ENCODE data around the gene DLGAP4. TPM values are rescaled to one million over a fixed set of nuclear protein-coding genes. Genes with fewer than 3 reads are reported as not detected.
A peak's percentile ranks its signal among the peaks of the same experiment; 100 is the strongest.

DLGAP4 gene
- total RNA-seq, 1 experiment from 2014 or later = 59.9 TPM

DNA sequence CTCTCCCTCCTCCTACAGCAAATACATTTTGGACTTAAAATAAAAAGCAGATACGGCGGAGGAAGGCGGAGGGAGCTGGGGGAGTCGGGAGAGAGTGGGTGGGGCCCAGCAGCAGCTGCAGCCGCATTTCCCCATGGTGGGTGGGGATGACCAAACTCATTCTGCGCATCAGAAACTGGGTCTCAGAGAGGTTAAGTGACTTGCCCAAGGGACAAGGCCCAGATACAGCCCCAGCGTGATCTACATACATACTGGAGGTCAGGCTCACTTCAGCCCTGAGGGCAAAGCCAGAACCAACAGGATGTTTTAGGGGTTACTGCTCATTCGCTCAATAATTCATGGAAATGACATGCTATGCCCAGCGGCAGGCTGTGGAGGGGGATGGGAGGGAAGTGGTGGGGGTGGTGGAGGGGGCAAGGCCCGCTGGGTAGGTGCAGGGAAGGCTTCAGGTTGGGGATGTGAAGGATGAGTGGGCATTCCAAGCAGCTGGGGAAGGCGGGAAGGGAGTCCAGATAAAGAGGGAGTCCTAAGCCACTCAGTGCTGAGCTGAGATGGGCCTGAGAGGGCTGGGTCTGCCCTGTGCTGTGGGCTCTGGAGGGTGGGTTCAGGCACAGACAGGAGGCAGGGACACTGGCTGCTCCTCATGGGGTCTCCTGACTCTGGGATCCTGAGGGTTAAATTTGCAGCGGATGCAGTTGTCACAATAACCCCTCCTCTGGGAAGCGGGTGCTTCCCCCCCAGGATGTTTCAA, 31.0 kb downstream of the DLGAP4 start:
- no TSS peak for BruUV-seq (replicated peaks)
- no peak overlapping the region for H3K4me3 ChIP-seq (ENCODE audit: low read depth, low read length, poor library complexity, severe bottlenecking)
- H3K27ac ChIP-seq (ENCODE audit: low read depth, low read length, poor library complexity, severe bottlenecking) = no peak overlapping the region
- H3K9me3 ChIP-seq (ENCODE audit: low read depth, low read length, poor library complexity, severe bottlenecking) = no peaks in the 10 kb centered on the region
- CTCF ChIA-PET = no interaction called here
- POLR2A ChIA-PET (ENCODE audit: low non-redundant PET) = no interaction called here
- DNase-seq (ENCODE audit: low spot score) = no peak
- intact Hi-C loops (cut with micrococcal nuclease; ENCODE audit: unreplicated experiment) = no loop called here
- H3K27me3 ChIP-seq (replicated peaks; ENCODE audit: insufficient read depth, low read depth, low read length, poor library complexity) = no peaks in the 10 kb centered on the region
- peaks cover 14% of the 10 kb centered on the region for H3K4me1 ChIP-seq (ENCODE audit: insufficient read depth, low read length, poor library complexity, severe bottlenecking)
- no peaks in the 10 kb centered on the region for H3K36me3 ChIP-seq (ENCODE audit: insufficient read depth, low read length, poor library complexity, severe bottlenecking)
- TF ChIP-seq EZH2 (IDR thresholded peaks at IDR 0.05; ENCODE audit: borderline replicate concordance, low read depth, low read length, poor library complexity, severe bottlenecking) = no peak
- TF ChIP-seq, protein P1, sequence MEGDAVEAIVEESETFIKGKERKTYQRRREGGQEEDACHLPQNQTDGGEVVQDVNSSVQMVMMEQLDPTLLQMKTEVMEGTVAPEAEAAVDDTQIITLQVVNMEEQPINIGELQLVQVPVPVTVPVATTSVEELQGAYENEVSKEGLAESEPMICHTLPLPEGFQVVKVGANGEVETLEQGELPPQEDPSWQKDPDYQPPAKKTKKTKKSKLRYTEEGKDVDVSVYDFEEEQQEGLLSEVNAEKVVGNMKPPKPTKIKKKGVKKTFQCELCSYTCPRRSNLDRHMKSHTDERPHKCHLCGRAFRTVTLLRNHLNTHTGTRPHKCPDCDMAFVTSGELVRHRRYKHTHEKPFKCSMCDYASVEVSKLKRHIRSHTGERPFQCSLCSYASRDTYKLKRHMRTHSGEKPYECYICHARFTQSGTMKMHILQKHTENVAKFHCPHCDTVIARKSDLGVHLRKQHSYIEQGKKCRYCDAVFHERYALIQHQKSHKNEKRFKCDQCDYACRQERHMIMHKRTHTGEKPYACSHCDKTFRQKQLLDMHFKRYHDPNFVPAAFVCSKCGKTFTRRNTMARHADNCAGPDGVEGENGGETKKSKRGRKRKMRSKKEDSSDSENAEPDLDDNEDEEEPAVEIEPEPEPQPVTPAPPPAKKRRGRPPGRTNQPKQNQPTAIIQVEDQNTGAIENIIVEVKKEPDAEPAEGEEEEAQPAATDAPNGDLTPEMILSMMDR (conservative IDR thresholded peaks at IDR 0.05; ENCODE audit: low read depth, low read length) = no peak

DNA sequence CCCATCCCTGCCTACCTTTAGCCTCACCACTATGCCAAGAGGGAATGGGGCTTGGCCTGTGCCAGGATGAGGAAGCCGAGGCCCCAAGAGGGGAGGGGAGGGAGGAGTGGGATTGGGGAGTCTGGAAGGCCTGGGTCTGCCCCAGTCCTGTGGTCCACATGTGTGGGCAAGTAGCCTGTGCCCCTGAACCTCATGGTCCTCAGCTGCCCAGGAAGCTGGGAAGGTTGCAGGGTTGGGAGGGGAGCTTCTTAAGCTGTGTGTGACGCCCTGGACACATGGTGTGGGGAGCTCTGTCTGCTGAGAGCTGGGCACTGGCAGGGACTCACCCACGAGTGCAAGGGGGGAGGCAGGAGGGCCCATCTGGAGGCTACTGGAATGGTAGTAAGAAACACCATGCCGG, 31.7 kb downstream of the DLGAP4 start:
- H3K36me3 ChIP-seq (ENCODE audit: insufficient read depth, low read length, poor library complexity, severe bottlenecking) = no peaks in the 10 kb centered on the region
- peaks cover 14% of the 10 kb centered on the region for H3K4me1 ChIP-seq (ENCODE audit: insufficient read depth, low read length, poor library complexity, severe bottlenecking)
- CTCF ChIA-PET = no interaction called here
- no TSS peak for BruUV-seq (replicated peaks)
- H3K27ac ChIP-seq (ENCODE audit: low read depth, low read length, poor library complexity, severe bottlenecking) = no peak overlapping the region
- H3K9me3 ChIP-seq (ENCODE audit: low read depth, low read length, poor library complexity, severe bottlenecking) = no peaks in the 10 kb centered on the region
- TF ChIP-seq, protein P1 (conservative IDR thresholded peaks at IDR 0.05; ENCODE audit: low read depth, low read length) = no peak
- TF ChIP-seq EZH2 (IDR thresholded peaks at IDR 0.05; ENCODE audit: borderline replicate concordance, low read depth, low read length, poor library complexity, severe bottlenecking) = no peak
- H3K4me3 ChIP-seq (ENCODE audit: low read depth, low read length, poor library complexity, severe bottlenecking) = no peak overlapping the region
- H3K27me3 ChIP-seq (replicated peaks; ENCODE audit: insufficient read depth, low read depth, low read length, poor library complexity) = no peaks in the 10 kb centered on the region
- intact Hi-C loops (cut with micrococcal nuclease; ENCODE audit: unreplicated experiment) = no loop called here
- POLR2A ChIA-PET (ENCODE audit: low non-redundant PET) = no interaction called here
- no peak for DNase-seq (ENCODE audit: low spot score)

DNA sequence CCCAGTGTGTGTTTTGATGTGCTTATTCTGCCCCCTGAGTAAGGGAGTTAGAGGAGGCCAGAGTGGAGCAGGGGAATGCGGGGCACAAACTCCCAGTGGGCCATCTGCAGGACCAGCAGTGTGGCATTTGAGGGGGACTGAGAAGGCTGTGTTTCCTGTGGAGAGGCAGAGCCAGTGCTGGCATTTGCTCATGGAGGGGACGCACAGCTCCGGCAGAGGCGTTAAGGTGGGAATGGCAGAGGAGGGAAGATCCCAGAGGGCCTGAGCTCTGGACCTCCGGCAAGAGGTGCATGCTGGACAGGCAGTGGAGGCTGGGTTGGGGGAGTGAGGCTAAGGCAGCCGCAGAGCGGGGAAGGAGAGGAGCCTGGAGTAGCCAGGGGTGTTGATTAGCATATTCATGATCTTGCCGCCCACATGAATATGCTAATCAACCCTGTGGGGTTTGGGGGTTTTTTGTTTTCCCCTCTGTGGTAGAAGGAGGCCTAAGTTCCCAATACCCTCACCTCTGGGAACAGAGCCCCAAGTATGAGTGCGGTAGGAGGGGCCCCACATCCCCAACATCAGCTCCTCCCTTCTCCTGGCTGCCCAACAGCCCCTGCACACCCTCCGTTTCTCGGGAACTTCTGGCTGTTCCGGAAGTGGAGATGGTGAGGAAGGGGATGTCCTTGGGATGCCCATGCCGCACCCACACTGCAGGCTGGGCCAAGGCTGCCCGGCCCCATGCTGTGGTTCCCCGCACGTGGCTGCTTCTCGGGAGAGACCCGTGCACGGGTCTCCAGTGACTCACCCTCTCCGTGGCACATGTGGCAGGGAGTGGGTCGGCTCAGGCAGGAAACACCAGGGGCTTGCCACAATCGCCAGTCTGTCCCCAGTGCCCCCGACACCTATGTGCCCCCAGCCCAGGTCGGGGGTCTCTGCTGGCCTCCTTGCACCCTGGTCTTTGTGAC, 33.8 kb downstream of the DLGAP4 start:
- POLR2A ChIA-PET (ENCODE audit: low non-redundant PET) = no interaction called here
- H3K36me3 ChIP-seq (ENCODE audit: insufficient read depth, low read length, poor library complexity, severe bottlenecking) = no peaks in the 10 kb centered on the region
- intact Hi-C loops (cut with micrococcal nuclease; ENCODE audit: unreplicated experiment) = no loop called here
- H3K27ac ChIP-seq (ENCODE audit: low read depth, low read length, poor library complexity, severe bottlenecking) = no peak overlapping the region
- no peaks in the 10 kb centered on the region for H3K9me3 ChIP-seq (ENCODE audit: low read depth, low read length, poor library complexity, severe bottlenecking)
- no TSS peak for BruUV-seq (replicated peaks)
- no peak overlapping the region for H3K4me3 ChIP-seq (ENCODE audit: low read depth, low read length, poor library complexity, severe bottlenecking)
- H3K27me3 ChIP-seq (replicated peaks; ENCODE audit: insufficient read depth, low read depth, low read length, poor library complexity) = no peaks in the 10 kb centered on the region
- DNase-seq (ENCODE audit: low spot score) = peak; percentile 36
- TF ChIP-seq, protein P1 (conservative IDR thresholded peaks at IDR 0.05; ENCODE audit: low read depth, low read length) = no peak
- no peak for TF ChIP-seq EZH2 (IDR thresholded peaks at IDR 0.05; ENCODE audit: borderline replicate concordance, low read depth, low read length, poor library complexity, severe bottlenecking)
- H3K4me1 ChIP-seq (ENCODE audit: insufficient read depth, low read length, poor library complexity, severe bottlenecking) = peaks cover 14% of the 10 kb centered on the region
- CTCF ChIA-PET = no interaction called here

Data from A673 (cell line).